ENCODE data around the gene WNT5B. TPM values are rescaled to one million over a fixed set of nuclear protein-coding genes. Genes with fewer than 3 reads are reported as not detected.

Gene WNT5B
- total and polyA plus RNA-seq, 4 donors = 0.59 to 2.4 (median 0.97) TPM

DNA sequence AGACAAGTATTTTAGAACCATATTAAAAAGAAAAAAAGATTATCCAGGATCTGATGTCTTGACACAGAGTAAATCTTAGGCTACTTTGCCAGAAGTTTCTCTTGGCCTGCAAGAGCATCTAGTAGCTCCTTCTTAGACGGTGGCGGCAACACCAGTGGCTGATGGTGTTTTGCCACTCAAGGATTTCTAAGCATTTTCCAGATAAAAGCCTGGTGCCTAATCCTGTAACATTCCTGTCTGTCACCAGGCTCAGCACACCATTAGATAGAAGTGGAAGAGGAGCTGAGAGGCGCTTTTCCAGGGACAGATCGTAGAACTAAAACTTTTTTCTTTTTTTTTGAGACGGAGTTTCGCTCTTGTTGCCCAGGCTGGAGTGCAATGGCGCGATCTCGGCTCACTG, 14.0 kb downstream of the WNT5B start (continued):
- TF ChIP-seq CTCF (IDR thresholded peaks at IDR 0.05; ENCODE audit: low read depth, low read length, missing input control) (no peak), FOXA1 (IDR thresholded peaks at IDR 0.05) (no peak), NR2F2 (IDR thresholded peaks at IDR 0.05) (no peak), GABPA (IDR thresholded peaks at IDR 0.05 in 1 of 2, conservative IDR thresholded peaks at IDR 0.05 in 1 of 2) (no peak), YY1 (IDR thresholded peaks at IDR 0.05) (no peak), RAD21 (IDR thresholded peaks at IDR 0.05) (no peak), SP1 (IDR thresholded peaks at IDR 0.05) (no peak)

- Histone ChIP-seq H3K27ac (ENCODE audit: low read depth in 1 of 2, low read length in 2 of 2) (no peak overlapping the region), H3K9me3 (ENCODE audit: control insufficient read depth in 4 of 4, low read length in 3 of 4) (no peaks in the 10 kb centered on the region), H3K4me3 (ENCODE audit: low read depth in 1 of 3, low read length in 3 of 3) (no peak overlapping the region), H3K4me1 (ENCODE audit: control insufficient read depth in 4 of 4, insufficient read depth in 4 of 4, low read length in 3 of 4) (peaks cover 0 to 7% (median under 1%) of the 10 kb centered on the region in 4 donors), H3K27me3 (ENCODE audit: control insufficient read depth in 4 of 4, insufficient read depth in 4 of 4, low read length in 3 of 4) (no peaks in the 10 kb centered on the region), H3K36me3 (ENCODE audit: control insufficient read depth in 4 of 4, insufficient read depth in 3 of 4, low read depth in 1 of 4, low read length in 3 of 4) (peaks cover 0 to 4% (median 1%) of the 10 kb centered on the region in 4 donors), H3K9ac (ENCODE audit: low read depth in 1 of 2, low read length in 2 of 2) (no peak overlapping the region)
- WGBS = 76% methylated on average over 7 of the region's 7 CpGs
- no peak for TF ChIP-seq RAD21 (IDR thresholded peaks at IDR 0.05)
- TF ChIP-seq EGR1 (IDR thresholded peaks at IDR 0.05; ENCODE audit: low read depth in 2 of 2) = no peak
- TF ChIP-seq HNF4G (IDR thresholded peaks at IDR 0.05) = no peak
- TF ChIP-seq CTCF (IDR thresholded peaks at IDR 0.05; ENCODE audit: low read depth, low read length, missing input control) = no peak
- TF ChIP-seq SP1 (IDR thresholded peaks at IDR 0.05) = no peak
- TF ChIP-seq GABPA (IDR thresholded peaks at IDR 0.05 in 1 of 2, conservative IDR thresholded peaks at IDR 0.05 in 1 of 2) = no peak
- TF ChIP-seq, protein P1, sequence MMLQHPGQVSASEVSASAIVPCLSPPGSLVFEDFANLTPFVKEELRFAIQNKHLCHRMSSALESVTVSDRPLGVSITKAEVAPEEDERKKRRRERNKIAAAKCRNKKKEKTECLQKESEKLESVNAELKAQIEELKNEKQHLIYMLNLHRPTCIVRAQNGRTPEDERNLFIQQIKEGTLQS (IDR thresholded peaks at IDR 0.05) = no peak
- no peak for TF ChIP-seq ZBTB33 (IDR thresholded peaks at IDR 0.05)
- no peak for TF ChIP-seq HNF4A (conservative IDR thresholded peaks at IDR 0.05)
- no peak for TF ChIP-seq REST (IDR thresholded peaks at IDR 0.05)
- TF ChIP-seq FOXA1 (IDR thresholded peaks at IDR 0.05) = no peak
- DNase-seq (ENCODE audit: low spot score) = no peak
These were observed 15.0 kb downstream of the WNT5B start for GRCh38 chr12:1643905-1644533.
